Bronchial epithelial cell (primary cell): Measurements from ENCODE around the gene ABL1. TPM values are rescaled to one million over a fixed set of nuclear protein-coding genes. Genes with fewer than 3 reads are reported as not detected.

ENCODE experiments used
- DNase-seq: peaks from one replicate; pipeline ENCODE4 v3.0.0-alpha.2; 2010; ENCODE audit warnings: low read depth
- FAIRE-seq: peaks from 2 replicates; lab custom pipeline; 2011; peaks lifted over from hg19 to GRCh38; lab: Jason Lieb, UNC
- H3K27me3 ChIP-seq: 2 replicates; pipeline ENCODE4 v1.5.1; 2011; ENCODE audit warnings: low read length; ENCODE audit not compliant: control insufficient read depth, insufficient read depth
- H3K36me3 ChIP-seq: 2 replicates; pipeline ENCODE4 v1.5.1; 2011; ENCODE audit warnings: low read length; ENCODE audit not compliant: control insufficient read depth, insufficient read depth
- H3K4me3 ChIP-seq: 2 replicates; pipeline ENCODE4 v1.5.1; 2011; ENCODE audit warnings: mild to moderate bottlenecking, low read depth, low read length, control low read depth
- total RNA-seq: library from RNA; depleted of rRNA; stranded (reverse); fragments of >200 nt; gene quantifications from 2 replicates; pipeline ENCODE4 v1.2.1, GENCODE V29; 2014
- TF ChIP-seq, protein P1 (sequence below): IDR thresholded peaks from 2 replicates; pipeline ENCODE4 v1.5.1; 2011; ENCODE audit warnings: mild to moderate bottlenecking, moderate library complexity, low read length, control low read depth, inconsistent platforms; ENCODE audit not compliant: insufficient read depth, severe bottlenecking

The ABL1 gene
- total RNA-seq, 1 donor from 2014 or later = 17.6 TPM

DNA sequence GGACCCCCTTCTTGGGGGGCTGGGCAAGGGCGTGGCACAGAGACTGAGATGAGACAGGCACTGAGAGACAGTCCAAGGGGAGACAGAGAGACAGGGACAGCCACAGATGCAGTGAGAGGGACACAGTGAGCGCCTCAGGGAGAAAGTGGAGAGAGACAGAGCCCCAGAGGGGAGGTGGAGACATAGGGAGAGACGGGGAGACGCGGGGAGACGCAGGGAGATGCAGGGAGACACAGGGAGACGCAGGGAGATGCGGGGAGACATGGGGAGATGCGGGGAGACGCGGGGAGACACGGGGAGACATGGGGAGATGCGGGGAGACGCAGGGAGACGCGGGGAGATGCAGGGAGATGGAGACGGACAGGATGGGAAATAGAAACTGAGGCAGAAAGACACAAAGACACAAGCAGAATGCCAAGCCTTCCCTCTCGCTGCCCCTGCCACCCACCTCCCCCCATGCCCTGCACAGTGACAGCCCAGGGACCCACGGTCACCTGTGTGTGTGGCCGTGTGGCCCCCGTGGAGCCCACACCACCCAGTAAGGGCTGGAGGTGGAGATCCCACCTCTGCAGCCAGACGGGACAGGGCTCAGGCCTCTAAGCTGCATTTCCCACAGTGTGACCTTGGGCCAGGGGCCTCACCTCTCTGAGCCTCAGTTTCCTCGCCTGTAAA lies 95.2 kb downstream of the ABL1 start:
- no peak for DNase-seq
- TF ChIP-seq, protein P1, sequence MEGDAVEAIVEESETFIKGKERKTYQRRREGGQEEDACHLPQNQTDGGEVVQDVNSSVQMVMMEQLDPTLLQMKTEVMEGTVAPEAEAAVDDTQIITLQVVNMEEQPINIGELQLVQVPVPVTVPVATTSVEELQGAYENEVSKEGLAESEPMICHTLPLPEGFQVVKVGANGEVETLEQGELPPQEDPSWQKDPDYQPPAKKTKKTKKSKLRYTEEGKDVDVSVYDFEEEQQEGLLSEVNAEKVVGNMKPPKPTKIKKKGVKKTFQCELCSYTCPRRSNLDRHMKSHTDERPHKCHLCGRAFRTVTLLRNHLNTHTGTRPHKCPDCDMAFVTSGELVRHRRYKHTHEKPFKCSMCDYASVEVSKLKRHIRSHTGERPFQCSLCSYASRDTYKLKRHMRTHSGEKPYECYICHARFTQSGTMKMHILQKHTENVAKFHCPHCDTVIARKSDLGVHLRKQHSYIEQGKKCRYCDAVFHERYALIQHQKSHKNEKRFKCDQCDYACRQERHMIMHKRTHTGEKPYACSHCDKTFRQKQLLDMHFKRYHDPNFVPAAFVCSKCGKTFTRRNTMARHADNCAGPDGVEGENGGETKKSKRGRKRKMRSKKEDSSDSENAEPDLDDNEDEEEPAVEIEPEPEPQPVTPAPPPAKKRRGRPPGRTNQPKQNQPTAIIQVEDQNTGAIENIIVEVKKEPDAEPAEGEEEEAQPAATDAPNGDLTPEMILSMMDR = no peak
- no peak for FAIRE-seq
- peaks cover 5% of the 10 kb centered on the region for H3K27me3 ChIP-seq
- H3K36me3 ChIP-seq = no peaks in the 10 kb centered on the region
- H3K4me3 ChIP-seq = no peak overlapping the region

DNA sequence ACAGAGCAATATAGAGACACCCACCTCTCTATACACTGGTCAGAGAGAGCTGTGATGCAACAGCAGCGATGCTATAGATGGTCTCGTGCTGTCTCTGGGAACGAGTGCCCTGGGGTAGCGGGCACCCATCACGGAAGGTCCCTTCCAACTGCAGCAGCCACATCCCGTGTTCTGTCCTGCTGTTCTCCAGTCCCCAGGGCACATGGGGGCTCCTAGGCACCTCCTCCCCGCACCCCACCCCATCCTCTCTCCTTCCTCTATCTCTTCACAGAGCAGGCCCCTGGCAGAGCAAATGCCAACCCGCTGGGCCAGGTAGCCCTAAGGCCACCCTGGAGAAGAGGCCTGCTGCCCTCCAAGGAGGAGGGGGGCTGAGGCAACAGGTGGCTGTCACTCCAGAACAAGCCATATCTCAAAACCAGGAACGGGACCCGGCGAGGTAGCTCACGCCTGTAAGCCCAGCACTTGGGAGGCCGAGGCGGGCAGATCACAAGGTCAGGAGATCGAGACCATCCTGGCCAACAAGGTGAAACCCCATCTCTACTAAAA lies 95.8 kb downstream of the ABL1 start:
- no peak for FAIRE-seq
- Histone ChIP-seq H3K4me3 (no peak overlapping the region), H3K27me3 (peaks cover 3% of the 10 kb centered on the region), H3K36me3 (no peaks in the 10 kb centered on the region)
- TF ChIP-seq, protein P1 = no peak
- no peak for DNase-seq

DNA sequence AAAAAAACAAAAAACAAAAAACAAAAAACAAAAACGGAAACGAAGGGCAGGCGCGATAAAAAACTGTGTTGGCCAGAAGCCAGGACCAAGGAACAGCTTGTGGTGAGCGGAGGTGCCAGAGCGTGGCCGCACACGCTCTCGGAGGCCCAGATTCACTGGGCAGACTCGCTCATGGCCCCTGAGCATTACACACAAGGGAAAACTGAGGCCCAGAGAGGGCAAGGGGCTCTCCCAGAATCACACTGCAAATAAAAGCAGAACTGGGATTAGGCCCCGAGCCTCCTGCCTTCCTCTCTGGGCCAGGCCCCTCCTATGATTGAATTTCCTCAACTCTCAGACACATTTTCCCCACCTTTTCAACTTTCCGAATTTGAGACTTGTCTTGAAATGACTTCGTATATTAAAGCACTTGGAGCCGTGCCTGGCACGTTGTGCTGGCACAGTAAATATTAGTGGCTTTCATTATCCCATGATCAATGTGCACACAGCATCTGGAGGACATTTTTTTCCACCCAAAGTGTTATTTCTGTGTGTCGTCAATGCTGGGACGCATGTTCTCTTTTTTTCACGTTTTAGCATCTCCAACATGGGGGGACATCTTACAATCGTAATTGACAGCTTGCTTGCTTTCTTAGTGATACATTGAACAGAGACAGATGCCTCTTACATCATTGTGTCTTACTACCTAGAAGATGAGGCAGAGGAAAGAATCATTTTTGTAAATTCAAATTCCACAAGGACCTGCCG lies 96.6 kb downstream of the ABL1 start:
- Histone ChIP-seq H3K36me3 (no peaks in the 10 kb centered on the region), H3K27me3 (peaks cover 3% of the 10 kb centered on the region), H3K4me3 (no peak overlapping the region)
- TF ChIP-seq, protein P1 = no peak
- DNase-seq = no peak
- no peak for FAIRE-seq

DNA sequence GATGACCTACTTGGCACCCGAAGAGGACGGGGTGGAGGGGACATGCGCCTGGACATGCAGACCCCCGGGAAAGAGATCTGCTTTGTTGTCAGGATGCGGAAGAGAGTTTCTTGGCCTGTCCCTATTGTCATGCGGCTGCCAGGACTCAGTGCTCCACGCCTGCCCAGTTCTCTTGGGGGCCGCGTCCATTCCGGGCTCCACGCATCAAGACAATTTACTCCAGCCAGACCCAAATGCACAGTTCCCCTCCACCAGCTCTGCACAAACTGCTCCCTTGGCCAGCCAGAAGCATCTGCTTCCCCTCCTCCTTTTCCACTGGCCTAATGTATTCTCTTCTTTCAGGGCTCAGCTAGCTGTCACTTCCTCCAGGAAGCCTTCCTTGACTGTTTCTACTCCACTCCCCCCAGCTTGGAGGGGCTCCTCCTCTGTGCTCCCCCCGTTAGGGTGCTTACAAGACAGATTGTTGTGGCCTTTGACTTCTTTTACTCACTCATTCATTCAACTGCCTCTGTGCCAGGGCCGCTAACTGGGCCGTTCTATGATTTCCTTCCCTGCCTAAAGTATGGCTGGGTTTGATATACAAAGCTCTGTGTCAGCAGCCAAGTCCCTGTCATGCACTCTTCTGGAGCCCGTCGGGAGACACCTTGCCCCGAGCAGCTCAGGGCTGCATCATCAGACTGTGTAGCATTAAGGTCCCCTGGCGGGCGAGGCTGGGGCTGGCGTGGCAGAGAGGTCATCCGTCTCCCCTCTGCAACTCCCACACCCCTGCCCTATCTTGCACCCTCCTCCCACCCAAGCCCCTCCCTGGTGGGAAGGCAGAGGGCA lies 97.4 kb downstream of the ABL1 start:
- Histone ChIP-seq H3K36me3 (no peaks in the 10 kb centered on the region), H3K27me3 (peaks cover 3% of the 10 kb centered on the region), H3K4me3 (no peak overlapping the region)
- TF ChIP-seq, protein P1 = peak; percentile 11
- FAIRE-seq (no peak), DNase-seq (no peak)

DNA sequence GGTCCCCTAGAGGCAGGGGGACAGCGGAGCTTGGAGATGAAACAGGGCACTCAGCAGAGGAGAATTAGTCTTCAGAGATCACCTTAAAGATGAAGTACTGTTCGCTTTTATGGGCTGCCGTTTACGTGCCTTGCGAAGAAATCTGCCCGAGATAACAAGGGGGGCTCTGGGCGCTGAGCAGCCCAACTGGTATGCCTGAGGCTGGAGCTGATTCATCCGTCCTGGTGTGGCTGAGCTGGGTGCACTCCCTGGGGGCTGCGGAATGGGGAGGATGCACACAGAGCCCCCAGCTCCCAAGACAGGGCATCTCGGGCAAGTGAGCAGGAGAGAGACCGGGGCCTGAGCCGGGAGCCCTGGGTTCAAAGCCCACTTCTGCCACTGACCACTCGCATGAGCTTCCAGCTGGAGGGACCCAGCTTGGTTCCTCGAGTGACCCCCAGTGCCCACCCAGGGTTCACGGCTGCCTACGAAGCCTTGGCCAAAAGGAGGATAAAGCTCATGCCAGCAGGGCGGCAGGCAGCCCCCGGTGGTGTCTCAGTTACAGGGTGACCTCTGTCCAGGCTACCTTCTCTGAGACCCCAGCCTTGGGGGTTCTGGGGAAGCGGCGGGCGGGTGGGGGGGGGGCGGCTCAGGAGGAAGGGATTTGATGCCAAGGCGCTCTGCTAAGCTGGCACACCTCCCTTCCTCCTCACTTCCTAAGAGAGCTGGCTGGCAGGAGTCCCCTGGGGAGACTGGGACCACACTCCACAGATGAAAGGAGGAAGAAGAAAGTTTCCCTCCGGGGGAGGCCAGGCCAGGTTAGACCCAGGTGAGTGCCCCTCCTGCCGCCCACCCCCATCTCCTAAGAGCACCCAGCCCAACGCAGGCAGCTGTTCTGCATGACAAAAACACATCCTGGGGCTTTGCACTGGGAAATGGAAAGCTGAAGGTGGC lies 98.3 kb downstream of the ABL1 start:
- H3K4me3 ChIP-seq = no peak overlapping the region
- DNase-seq = peak; percentile 42
- no peaks in the 10 kb centered on the region for H3K36me3 ChIP-seq
- TF ChIP-seq, protein P1 = no peak
- no peak for FAIRE-seq
- H3K27me3 ChIP-seq = peaks cover 7% of the 10 kb centered on the region
